ENCODE results near the gene TMED1. TPM values are rescaled to one million over a fixed set of nuclear protein-coding genes. Genes with fewer than 3 reads are reported as not detected.

The TMED1 gene
- total and polyA plus RNA-seq, 12 donors = 25.9 to 88.6 (median 33.5) TPM

GRCh38 chr19:10800488-10800887 is 35.5 kb downstream of the TMED1 start:
- H3K36me3 ChIP-seq = peaks cover 4 to 100% (median 62%) of the 10 kb centered on the region in 9 donors
- intact Hi-C loops (cut with DNase I) = no loop called here
- DNase-seq (peak; percentile 46 to 61), ATAC-seq (peak; percentile 50 to 88 (median 83))
- peaks cover 0 to 36% (median 13%) of the 10 kb centered on the region in 9 donors for H3K4me1 ChIP-seq
- TF ChIP-seq, protein P1, sequence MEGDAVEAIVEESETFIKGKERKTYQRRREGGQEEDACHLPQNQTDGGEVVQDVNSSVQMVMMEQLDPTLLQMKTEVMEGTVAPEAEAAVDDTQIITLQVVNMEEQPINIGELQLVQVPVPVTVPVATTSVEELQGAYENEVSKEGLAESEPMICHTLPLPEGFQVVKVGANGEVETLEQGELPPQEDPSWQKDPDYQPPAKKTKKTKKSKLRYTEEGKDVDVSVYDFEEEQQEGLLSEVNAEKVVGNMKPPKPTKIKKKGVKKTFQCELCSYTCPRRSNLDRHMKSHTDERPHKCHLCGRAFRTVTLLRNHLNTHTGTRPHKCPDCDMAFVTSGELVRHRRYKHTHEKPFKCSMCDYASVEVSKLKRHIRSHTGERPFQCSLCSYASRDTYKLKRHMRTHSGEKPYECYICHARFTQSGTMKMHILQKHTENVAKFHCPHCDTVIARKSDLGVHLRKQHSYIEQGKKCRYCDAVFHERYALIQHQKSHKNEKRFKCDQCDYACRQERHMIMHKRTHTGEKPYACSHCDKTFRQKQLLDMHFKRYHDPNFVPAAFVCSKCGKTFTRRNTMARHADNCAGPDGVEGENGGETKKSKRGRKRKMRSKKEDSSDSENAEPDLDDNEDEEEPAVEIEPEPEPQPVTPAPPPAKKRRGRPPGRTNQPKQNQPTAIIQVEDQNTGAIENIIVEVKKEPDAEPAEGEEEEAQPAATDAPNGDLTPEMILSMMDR (IDR thresholded peaks at IDR 0.05) = no peak
- 32 to 34% methylated on average over 9 of the region's 9 CpGs for WGBS, 2 donors
- peak overlapping the region in 8 of 10 donors; percentile 4 to 77 (median 42) for H3K27ac ChIP-seq
- H3K4me3 ChIP-seq = no peak overlapping the region
- H3K27me3 ChIP-seq = no peaks in the 10 kb centered on the region
- H3K9me3 ChIP-seq = no peaks in the 10 kb centered on the region

DNA sequence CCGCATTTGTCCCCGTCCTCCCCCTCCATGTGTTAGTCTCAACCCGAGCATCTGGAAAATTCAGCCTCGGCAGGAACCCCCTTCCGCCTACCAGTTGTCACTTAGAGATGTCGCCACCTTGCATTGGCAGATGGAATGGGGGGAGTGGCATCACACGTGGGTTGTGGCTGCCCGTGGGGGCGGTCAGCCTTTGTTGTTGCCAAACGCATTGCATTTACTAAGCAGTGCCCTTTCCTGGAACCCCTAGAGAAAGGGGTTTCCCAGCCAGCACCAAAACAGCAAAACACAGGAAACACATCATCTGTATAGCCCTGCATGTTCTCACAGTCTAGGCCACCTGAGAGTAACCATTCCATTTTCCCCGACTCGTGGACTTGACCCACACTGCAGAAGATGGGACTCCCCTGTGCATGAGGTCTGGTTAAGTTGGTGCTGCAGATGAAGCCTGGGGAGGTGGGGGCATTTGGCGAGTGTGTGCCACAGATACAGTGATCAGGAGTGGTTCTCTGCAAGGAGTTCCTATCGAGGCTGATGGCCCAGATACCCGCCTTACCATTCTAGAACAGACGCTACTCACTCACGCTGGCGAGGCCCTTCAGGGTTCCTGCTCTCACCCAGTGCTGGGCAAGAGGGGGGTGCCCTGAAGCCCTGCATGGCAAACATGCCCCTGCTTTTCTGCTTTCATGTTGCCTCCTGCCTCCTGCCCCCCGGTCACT is 38.3 kb downstream of the TMED1 start:
- ATAC-seq (peak in 3 of 8 donors; percentile 18 to 32 (median 27)), DNase-seq (no peak)
- Histone ChIP-seq H3K36me3 (peaks cover 7 to 100% (median 68%) of the 10 kb centered on the region in 9 donors), H3K9me3 (no peaks in the 10 kb centered on the region), H3K4me1 (peaks cover 0 to 27% (median 13%) of the 10 kb centered on the region in 9 donors), H3K27ac (peak overlapping the region in 1 of 10 donors; percentile 65), H3K27me3 (no peaks in the 10 kb centered on the region), H3K4me3 (no peak overlapping the region)
- intact Hi-C loops (cut with DNase I) = loop anchor here in 1 of 10 donors (5.0 to 10.0 kb wide), 2 partner anchors 213 to 860 kb away; partner anchors contain the start of gene AP1M2
- WGBS, 2 donors = 62 to 65% methylated on average over 19 of the region's 19 CpGs
- TF ChIP-seq, protein P1 (IDR thresholded peaks at IDR 0.05) = no peak

- TF ChIP-seq, protein P1 (IDR thresholded peaks at IDR 0.05) = no peak
- Histone ChIP-seq H3K27me3 (no peaks in the 10 kb centered on the region), H3K9me3 (no peaks in the 10 kb centered on the region), H3K4me1 (peaks cover 0 to 27% (median 13%) of the 10 kb centered on the region in 9 donors), H3K36me3 (peaks cover 7 to 100% (median 68%) of the 10 kb centered on the region in 9 donors), H3K4me3 (no peak overlapping the region), H3K27ac (peak overlapping the region in 1 of 10 donors; percentile 45)
- no peak for DNase-seq
- WGBS, 2 donors = 87 to 88% methylated on average over 14 of the region's 14 CpGs
- intact Hi-C loops (cut with DNase I) = loop anchor here in 1 of 10 donors (5.0 to 10.0 kb wide), 2 partner anchors 212 to 860 kb away; partner anchors contain the start of gene AP1M2
- no peak for ATAC-seq
These were observed 38.9 kb downstream of the TMED1 start for GRCh38 chr19:10797078-10797477.

DNA sequence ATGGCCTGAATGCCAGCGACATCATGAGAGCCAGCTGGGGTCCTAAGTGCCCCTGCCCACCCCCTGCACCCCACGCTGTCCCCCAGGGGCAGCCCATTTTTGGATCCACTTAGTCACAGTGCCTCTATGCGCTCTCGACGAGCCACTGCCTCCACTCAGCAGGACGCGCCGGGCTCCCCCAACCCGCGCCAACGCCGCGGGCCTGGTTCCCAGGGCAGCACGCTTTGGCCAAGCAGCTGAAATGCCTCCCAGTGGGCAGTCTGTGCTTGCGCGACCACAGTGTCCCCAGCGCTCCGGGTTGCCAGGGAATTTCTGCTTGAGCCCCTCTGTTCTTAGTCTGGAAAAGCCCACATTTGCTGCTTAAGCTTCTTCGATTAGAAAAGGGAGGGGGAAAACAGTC is 39.4 kb downstream of the TMED1 start:
- TF ChIP-seq, protein P1 (IDR thresholded peaks at IDR 0.05) = no peak
- no peak overlapping the region for H3K4me3 ChIP-seq
- intact Hi-C loops (cut with DNase I) = loop anchor here in 1 of 10 donors (5.0 to 10.0 kb wide), 2 partner anchors 212 to 861 kb away; partner anchors contain the start of gene AP1M2
- WGBS, 2 donors = 92 to 94% methylated on average over 19 of the region's 19 CpGs
- peaks cover 0 to 27% (median 13%) of the 10 kb centered on the region in 9 donors for H3K4me1 ChIP-seq
- ATAC-seq (no peak), DNase-seq (no peak)
- peaks cover 7 to 100% (median 72%) of the 10 kb centered on the region in 9 donors for H3K36me3 ChIP-seq
- no peaks in the 10 kb centered on the region for H3K9me3 ChIP-seq
- no peaks in the 10 kb centered on the region for H3K27me3 ChIP-seq
- H3K27ac ChIP-seq = peak overlapping the region in 1 of 10 donors; percentile 45
